Pons (tissue), 1 donor: ENCODE measurements around the gene SPRED1.

Source experiments
- DNase-seq: peaks from one replicate; pipeline ENCODE4 v3.0.0-alpha.2; 2016; ENCODE audit warnings: low spot score

The SPRED1 gene

GRCh38 chr15:38281031-38281430 lies 28.4 kb downstream of the SPRED1 start:
- DNase-seq: no peak

DNA sequence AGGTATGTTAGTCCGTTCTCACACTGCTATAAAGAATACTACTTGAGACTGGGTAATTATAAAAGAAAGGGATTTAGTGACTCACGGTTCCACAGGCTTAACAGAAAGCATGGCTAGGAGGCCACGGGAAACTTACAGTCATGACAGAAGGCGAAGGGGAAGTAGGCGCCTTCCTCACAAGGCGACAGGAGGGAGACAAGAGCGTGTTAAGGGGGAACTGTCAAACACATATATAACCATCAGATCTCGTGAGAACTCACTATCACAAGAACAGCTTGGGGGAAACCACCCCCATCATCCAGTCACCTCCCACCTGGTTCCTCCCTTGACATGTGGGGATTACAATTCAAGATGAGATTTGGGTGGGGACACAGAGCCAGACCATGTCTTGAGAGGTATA lies 30.4 kb downstream of the SPRED1 start:
- DNase-seq: no peak

- no peak for DNase-seq
Measured at GRCh38 chr15:38285456-38285855, 32.8 kb downstream of the SPRED1 start.

DNA sequence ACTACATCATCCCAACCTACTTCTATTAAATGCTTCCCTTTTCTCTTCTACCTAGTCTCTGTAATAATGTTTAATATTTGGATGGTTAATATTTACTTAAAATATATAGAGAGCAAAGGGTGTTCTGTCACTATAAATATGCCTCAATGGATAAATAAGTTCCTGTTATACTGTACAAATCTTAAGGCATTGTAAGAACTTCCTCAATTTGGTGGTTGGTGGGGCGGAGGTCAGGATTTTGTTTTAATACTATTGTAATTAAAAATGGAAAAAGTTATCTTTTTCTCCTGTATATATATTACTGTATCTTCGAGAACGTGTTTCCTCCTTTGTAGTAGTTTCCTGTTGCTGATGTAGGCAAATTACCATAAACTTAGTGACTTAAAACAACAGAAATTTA lies 41.5 kb downstream of the SPRED1 start:
- no peak for DNase-seq

GRCh38 chr15:38297623-38298388 lies 45.2 kb downstream of the SPRED1 start:
- no peak for DNase-seq

GRCh38 chr15:38299216-38299615 lies 46.6 kb downstream of the SPRED1 start:
- no peak for DNase-seq

DNA sequence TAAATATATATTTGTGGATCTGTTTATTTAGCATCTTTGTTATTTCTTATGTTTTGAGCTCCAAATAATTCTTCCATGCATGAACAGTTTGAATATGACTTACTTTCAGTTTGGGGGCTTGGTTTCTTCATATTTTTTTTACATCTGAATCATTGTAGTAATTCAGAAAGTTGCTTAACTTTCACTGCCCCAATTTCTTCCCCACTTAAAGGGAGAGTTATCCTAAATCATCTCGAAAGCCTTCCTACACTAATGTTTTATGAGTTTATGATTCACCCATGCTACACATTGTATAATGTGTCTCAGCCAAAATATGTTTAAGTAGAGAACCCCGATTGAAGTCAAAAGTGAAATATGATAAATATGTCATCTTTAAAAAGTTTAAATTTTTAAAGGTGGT lies 47.8 kb downstream of the SPRED1 start:
- DNase-seq: no peak

- DNase-seq: no peak
Measured at GRCh38 chr15:38304481-38304880, 51.8 kb downstream of the SPRED1 start.

GRCh38 chr15:38307251-38307650 lies 54.6 kb downstream of the SPRED1 start:
- DNase-seq: no peak

GRCh38 chr15:38307861-38308641 lies 55.4 kb downstream of the SPRED1 start:
- no peak for DNase-seq

DNA sequence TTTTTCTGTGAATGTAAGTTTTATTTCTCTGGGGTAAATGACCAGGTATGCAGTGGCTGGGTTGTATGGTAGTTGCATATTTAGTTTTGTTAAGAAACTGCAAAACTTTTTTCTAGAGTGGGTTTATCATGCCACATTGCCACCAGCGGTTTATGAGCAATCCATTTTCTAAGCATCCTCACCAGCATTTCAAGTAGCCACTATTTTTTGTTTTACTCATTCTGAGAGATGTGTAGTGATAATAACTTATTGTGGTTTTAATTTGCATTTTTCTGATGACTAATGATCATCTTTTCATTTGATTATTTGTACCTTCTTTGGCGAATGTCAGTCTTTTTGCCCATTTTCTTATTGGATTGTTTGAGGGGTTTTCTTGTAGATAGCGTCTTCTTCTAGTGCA lies 56.2 kb downstream of the SPRED1 start:
- no peak for DNase-seq

DNA sequence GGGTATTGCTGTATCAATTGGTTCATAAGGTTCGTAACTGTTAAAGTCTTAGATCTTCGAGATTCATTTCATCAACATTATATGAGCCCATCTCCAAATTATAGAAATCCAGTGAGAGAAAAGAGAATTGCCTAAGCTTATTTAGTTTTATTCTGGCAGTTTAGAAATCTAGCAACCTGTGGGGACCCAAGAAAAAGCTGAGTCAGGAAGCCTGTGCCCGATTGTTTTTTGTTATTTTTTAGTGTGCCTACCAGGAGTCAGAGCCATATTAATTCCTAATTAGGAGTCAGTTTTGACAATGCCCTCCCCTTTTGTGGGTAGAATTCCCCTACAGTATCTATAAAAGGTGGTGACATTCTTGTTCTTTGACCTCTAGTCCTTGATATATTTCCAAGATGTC lies 59.6 kb downstream of the SPRED1 start:
- DNase-seq: no peak

- no peak for DNase-seq
Measured at GRCh38 chr15:38316311-38316710, 63.7 kb downstream of the SPRED1 start.

- no peak for DNase-seq
Measured at GRCh38 chr15:38320181-38320580, 67.5 kb downstream of the SPRED1 start.

GRCh38 chr15:38320866-38321265 lies 68.2 kb downstream of the SPRED1 start:
- DNase-seq: no peak

DNA sequence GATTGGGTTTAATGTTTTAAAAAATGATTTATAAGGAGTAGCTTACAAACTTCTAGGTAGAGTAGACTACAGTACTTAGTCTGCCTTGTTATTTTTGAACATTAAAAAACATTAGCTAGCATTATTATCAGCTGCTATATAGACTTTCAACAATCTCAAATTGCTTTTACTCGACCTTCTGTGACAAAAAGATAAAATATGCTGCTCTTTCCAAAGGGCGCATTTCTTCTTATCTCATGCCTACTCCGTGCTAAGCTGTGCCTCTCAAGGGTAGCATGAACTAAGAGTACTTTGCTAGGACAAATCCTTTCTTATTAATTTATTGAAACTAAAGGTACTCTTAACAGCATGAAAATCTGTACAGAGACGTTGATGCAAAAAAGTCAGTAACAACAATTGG lies 71.3 kb downstream of the SPRED1 start:
- DNase-seq: no peak

- DNase-seq: no peak
Measured at GRCh38 chr15:38324939-38325647, 72.5 kb downstream of the SPRED1 start.

GRCh38 chr15:38325648-38325990 lies 73.0 kb downstream of the SPRED1 start:
- no peak for DNase-seq

- no peak for DNase-seq
Measured at GRCh38 chr15:38332711-38333110, 80.1 kb downstream of the SPRED1 start.

DNA sequence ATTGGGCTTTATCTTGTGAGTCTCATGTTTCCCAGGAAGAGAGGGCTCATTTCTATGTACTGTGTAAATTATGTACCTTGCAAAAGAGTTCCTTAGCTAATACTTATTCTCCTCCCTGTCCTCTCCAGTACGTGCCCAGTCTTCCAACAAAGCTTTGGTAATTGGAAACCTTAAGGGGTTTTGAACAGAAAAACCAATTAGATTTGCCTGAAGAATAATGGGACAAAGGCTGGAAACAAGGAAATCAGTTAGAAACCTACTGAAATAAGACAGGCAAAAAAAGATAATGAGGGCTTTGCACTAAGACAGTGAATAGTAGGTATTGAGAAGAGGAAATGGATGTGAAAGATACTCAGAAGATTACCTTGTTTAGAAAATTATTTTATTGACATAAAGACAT lies 82.5 kb downstream of the SPRED1 start:
- DNase-seq: no peak

DNA sequence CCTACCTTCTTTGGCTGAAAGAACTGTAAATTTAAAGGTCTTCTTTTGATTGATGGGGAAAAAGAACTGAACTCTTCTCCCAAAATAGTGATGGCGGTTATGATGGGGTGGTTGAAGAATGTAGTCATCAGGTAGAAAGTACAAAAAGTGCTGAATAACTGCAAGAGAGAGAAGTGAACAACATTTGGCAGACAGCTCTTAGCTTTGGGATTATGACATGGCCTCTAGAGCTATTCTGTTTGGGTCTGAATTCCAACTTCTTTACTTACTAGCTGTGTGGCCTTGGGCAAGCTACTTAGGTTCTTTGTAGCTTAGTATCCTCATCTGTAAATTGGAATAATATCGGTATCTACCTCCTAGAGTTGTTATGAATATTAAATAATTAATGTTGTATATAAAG lies 91.7 kb downstream of the SPRED1 start:
- no peak for DNase-seq

GRCh38 chr15:38349251-38349650 lies 96.6 kb downstream of the SPRED1 start:
- DNase-seq: no peak

- DNase-seq: no peak
Measured at GRCh38 chr15:38351466-38351865, 98.8 kb downstream of the SPRED1 start.
